Spleen (tissue), 11 donors: ENCODE results near the gene LRRN2. TPM values are rescaled to one million over a fixed set of nuclear protein-coding genes. Genes with fewer than 3 reads are reported as not detected.

Source experiments
- DNase-seq: peaks from one replicate; pipeline ENCODE4 v3.0.0-alpha.2; 2020
- H3K27ac ChIP-seq, 8 donors: fragments of 200-600 bp; sonication (generic) in 7 of 8; 1 replicate in 4 of 8; 2 replicates in 4 of 8; pipeline versions ENCODE4 v1.5.0 to v1.8.0; 2016 to 2021; ENCODE audit warnings: inconsistent platforms in 4 of 8, mild to moderate bottlenecking in 4 of 8, moderate library complexity in 1 of 8
- H3K27me3 ChIP-seq, 7 donors: fragments of 200-600 bp; sonication (generic) in 6 of 7; replicated peaks in 1 of 7; 1 replicate in 4 of 7; 2 replicates in 3 of 7; pipeline versions ENCODE4 v1.5.0 to v1.8.0; 2016 to 2021; ENCODE audit warnings: inconsistent platforms in 3 of 7, mild to moderate bottlenecking in 1 of 7
- H3K36me3 ChIP-seq, 6 donors: fragments of 200-600 bp; sonication (generic) in 5 of 6; 1 replicate in 4 of 6; 2 replicates in 2 of 6; pipeline versions ENCODE4 v1.5.0 to v1.8.0; 2016 to 2021; ENCODE audit warnings: inconsistent platforms in 2 of 6
- H3K4me1 ChIP-seq, 6 donors: fragments of 200-600 bp; sonication (generic) in 5 of 6; 1 replicate in 3 of 6; 2 replicates in 3 of 6; pipeline versions ENCODE4 v1.5.0 to v1.8.0; 2016 to 2021; ENCODE audit warnings: inconsistent platforms in 3 of 6
- H3K4me3 ChIP-seq, 8 donors: fragments of 200-600 bp; sonication (generic) in 7 of 8; 1 replicate in 4 of 8; 2 replicates in 4 of 8; pipeline versions ENCODE4 v1.5.0 to v1.8.0; 2016 to 2021; ENCODE audit warnings: inconsistent platforms in 4 of 8, mild to moderate bottlenecking in 4 of 8, moderate library complexity in 2 of 8
- H3K9me3 ChIP-seq, 8 donors: fragments of 200-600 bp; sonication (generic) in 7 of 8; 1 replicate in 4 of 8; 2 replicates in 4 of 8; pipeline versions ENCODE4 v1.5.0 to v1.8.0; 2016 to 2021; ENCODE audit warnings: inconsistent platforms in 4 of 8
- CTCF ChIP-seq, 11 experiments: fragments of 200-600 bp in 7 of 11; fragments of 450-650 bp in 4 of 11; sonication (generic) in 4 of 11; IDR thresholded peaks in 8 of 11; conservative IDR thresholded peaks in 3 of 11; 1 replicate in 7 of 11; 2 replicates in 4 of 11; pipeline versions ENCODE4 v1.4.0 to v1.8.0; 2016 to 2021; ENCODE audit warnings: antibody characterized with exemption in 11 of 11, inconsistent platforms in 4 of 11, mild to moderate bottlenecking in 1 of 11
- POLR2A ChIP-seq, 3 donors: fragments of 450-650 bp; IDR thresholded peaks; one replicate each; pipeline ENCODE4 v1.5.1; 2017; ENCODE audit warnings: antibody characterized with exemption in 3 of 3, mild to moderate bottlenecking in 1 of 3
- POLR2AphosphoS5 ChIP-seq, 3 donors: sonication (generic); formaldehyde crosslinking; IDR thresholded peaks; one replicate each; pipeline ENCODE4 v1.5.1; 2017; ENCODE audit warnings: antibody characterized with exemption in 3 of 3
- WGBS, 5 donors: extraction: QIAGEN DNeasy Blood & Tissue Kit in 3 of 5; methylation state at CpG; one replicate each; pipeline versions ENCODE4 v1.1.5 to v1.1.7; 2013 to 2018; 5-methylcytosine and 5-hydroxymethylcytosine counted together
- intact Hi-C: fragments of 100-400 bp; cut with DNase I; formaldehyde crosslinking; loops from one replicate; pipeline ENCODE4 v1.15.0; 2023; ENCODE audit warnings: low total_unique reads
- polyA plus RNA-seq, 3 donors: library from polyadenylated mRNA; stranded (reverse); fragments of 200-250 nt; gene quantifications; one replicate each; pipeline ENCODE4 v1.2.1, GENCODE V29; 2013
- small RNA-seq, 4 donors: library from RNA; depleted of rRNA; stranded (forward); fragments of <200 nt; gene quantifications; one replicate each; pipeline ENCODE3, GENCODE V24; 2016
- total RNA-seq, 7 donors: library from RNA; depleted of rRNA in 3 of 7; stranded (reverse); fragments of >200 nt in 3 of 7; fragmentation: NEBNext Ultra II Directional in 4 of 7; extraction: Animal tissue kit (Norgen Biotek cat#: 25700) in 4 of 7; gene quantifications; one replicate each; pipeline versions ENCODE4 v1.1.0 to v1.2.1, GENCODE V29; 2016 to 2021
- donor health status: healthy with polysubstance abuse.
- donor health status: DM: no; HTN: no; CAD: no; lungs with moderate emphysema.
- donor health status: DM: no; HTN: no; CAD: no.
- donor health status: Bipolar disorder and iron deficiency.
- donor health status: healthy.
- donor health status: DM: no; HTN: no; CAD: no.
- donor health status: DM: yes; HTN: yes; CAD: no.

Gene LRRN2
- total and polyA plus RNA-seq, 10 donors = 1.6 to 11.9 (median 4.5) TPM

GRCh38 chr1:204569478-204569877 is 116.1 kb downstream of the LRRN2 start:
- Histone ChIP-seq H3K4me1 (peaks cover 11 to 18% (median 16%) of the 10 kb centered on the region in 6 donors), H3K27me3 (no peaks in the 10 kb centered on the region), H3K4me3 (no peak overlapping the region), H3K9me3 (no peaks in the 10 kb centered on the region), H3K36me3 (peaks cover 0 to 91% (median 11%) of the 10 kb centered on the region in 6 donors), H3K27ac (no peak overlapping the region)
- WGBS, 5 donors = 87 to 91% (median 89%) methylated on average over 5 of the region's 5 CpGs
- intact Hi-C loops = loop anchor here (5.0 kb wide), 2 partner anchors 193 to 238 kb away; no protein-coding TSS in a partner anchor
- no peak for DNase-seq
- TF ChIP-seq POLR2AphosphoS5 (IDR thresholded peaks at IDR 0.05) = no peak
- TF ChIP-seq POLR2A (IDR thresholded peaks at IDR 0.05) = no peak
- TF ChIP-seq CTCF (IDR thresholded peaks at IDR 0.05 in 8 of 11, conservative IDR thresholded peaks at IDR 0.05 in 3 of 11) = no peak

- 88 to 92% (median 91%) methylated on average over 6 to 9 of the region's 9 CpGs for WGBS, 5 donors
- DNase-seq = no peak
- Histone ChIP-seq H3K27ac (no peak overlapping the region), H3K36me3 (peaks cover 0 to 85% (median 11%) of the 10 kb centered on the region in 6 donors), H3K4me3 (no peak overlapping the region), H3K27me3 (no peaks in the 10 kb centered on the region), H3K4me1 (peaks cover 11 to 24% (median 18%) of the 10 kb centered on the region in 6 donors), H3K9me3 (no peaks in the 10 kb centered on the region)
- intact Hi-C loops = loop anchor here (5.0 kb wide), 2 partner anchors 194 to 239 kb away; no protein-coding TSS in a partner anchor
- TF ChIP-seq CTCF (IDR thresholded peaks at IDR 0.05 in 8 of 11, conservative IDR thresholded peaks at IDR 0.05 in 3 of 11) = no peak
- no peak for TF ChIP-seq POLR2AphosphoS5 (IDR thresholded peaks at IDR 0.05)
- no peak for TF ChIP-seq POLR2A (IDR thresholded peaks at IDR 0.05)
Measured at GRCh38 chr1:204568576-204569315, 116.8 kb downstream of the LRRN2 start.

Small RNA genes within 50 kb of the gene (small RNA-seq; reads per million reads assigned to genes)
- gene RF00601 (0 reads per million in 4 donors), gene RNA5SP75 (0 reads per million in 4 donors)

Other genes with a start within 250 kb of the LRRN2 start
- gene PIK3C2B, start 190.9 kb downstream of the LRRN2 start, total RNA-seq = 10 to 100 TPM; 45.8 to 72.2 (median 66.5) TPM
- gene PIK3C2B, start 190.9 kb downstream of the LRRN2 start, polyA plus RNA-seq = 10 to 100 TPM in 2 of 3 donors, 1 to 10 TPM in 1; 9.5 to 22.4 (median 10.8) TPM
- 100 to 1,000 TPM; 112 to 192 (median 163) TPM for gene MDM4, start 169.3 kb downstream of the LRRN2 start, total RNA-seq
- 10 to 100 TPM; 10.6 to 16.8 (median 13.8) TPM for gene MDM4, start 169.3 kb downstream of the LRRN2 start, polyA plus RNA-seq
- 10 to 100 TPM; 20.6 to 60.3 (median 27.4) TPM for gene NFASC, start 185.1 kb upstream of the LRRN2 start, total RNA-seq
- gene NFASC, start 185.1 kb upstream of the LRRN2 start, polyA plus RNA-seq = 1 to 10 TPM; 2.8 to 9.1 (median 2.9) TPM